HG02759 (cell line): ENCODE measurements around the gene WDFY4.

Experiments
- ATAC-seq: cut with Tn5 transposase; IDR thresholded peaks from one replicate; pipeline ENCODE4 v1.9.1; 2021; ENCODE audit warnings: mild to moderate bottlenecking, moderate library complexity; ENCODE audit not compliant: unreplicated experiment

Gene WDFY4

DNA sequence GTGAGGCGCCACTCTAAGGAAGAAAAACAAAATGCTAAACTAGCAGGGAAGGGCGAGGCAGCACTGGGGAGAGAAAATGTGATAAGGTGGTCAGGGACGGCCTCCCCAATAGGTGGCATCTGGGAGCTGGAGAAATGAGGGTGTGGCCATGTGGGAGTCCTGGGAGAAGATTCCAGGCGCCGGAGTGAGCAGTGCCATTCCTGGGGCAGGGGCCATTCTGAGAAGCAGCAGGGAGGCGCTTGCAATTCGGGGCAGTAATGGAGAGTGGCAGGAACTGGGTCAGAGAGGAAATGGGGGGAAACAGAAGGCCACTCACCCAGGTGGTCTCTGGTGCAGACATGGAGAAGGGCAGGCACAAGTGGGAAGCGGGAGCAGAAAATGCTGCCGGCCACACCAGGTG is 316.7 kb downstream of the WDFY4 start:
- ATAC-seq = no peak

DNA sequence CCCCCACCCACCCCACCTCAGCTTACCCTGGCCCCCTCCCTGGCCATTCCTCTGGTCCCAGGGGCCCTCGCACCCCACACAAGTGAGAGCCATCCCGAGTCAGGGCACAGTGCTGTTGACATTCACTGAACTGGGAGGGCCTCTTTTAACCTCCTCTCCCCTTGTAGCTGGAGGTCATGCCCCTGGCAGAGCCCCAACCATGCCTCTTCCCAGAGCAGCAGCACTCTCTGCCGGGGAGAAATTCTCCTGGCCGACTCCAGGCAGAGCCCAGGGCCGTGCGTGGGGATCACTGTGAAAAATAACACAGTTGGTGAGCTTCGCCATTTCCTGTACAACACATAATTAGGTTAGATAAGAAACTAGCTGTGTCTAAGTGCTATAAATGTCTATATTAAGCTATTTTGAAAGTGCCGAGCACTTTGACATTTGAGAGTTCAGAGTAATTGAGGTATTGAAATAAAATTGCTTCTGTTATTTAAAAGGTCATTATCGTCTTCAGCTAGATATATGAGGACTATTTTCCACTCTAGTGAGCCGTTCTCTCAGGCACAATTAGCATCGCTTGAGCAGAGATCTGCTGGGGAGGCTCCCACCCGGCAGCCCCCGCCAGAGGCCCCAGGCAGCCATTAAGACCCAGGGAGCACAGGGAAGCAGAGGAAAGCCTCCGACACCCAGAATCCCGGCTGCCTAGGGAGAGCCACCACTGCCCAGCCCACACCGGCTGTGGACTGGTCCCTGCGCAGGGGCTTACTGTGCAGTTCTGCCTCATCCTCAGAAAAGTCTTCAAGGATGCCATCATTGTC is 317.4 kb downstream of the WDFY4 start:
- no peak for ATAC-seq

DNA sequence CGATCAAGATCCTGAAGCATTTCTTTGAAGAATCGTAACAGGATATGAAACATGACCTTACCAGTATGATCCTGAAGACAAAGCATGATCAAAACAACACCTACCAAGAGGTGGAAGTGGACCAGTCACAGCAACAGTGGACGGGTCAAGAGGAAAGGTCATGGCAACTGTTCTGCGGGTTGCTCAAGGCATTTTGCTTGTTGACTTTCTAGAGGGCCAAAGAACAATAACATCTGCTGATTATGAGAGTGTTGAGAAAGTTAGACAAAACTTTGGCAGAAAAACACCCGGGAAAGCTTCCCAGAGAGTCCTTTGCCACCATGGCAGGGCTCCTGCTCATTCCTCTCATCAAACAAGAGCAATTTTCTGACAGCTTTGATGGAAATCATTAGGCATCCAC is 320.6 kb downstream of the WDFY4 start:
- no peak for ATAC-seq

DNA sequence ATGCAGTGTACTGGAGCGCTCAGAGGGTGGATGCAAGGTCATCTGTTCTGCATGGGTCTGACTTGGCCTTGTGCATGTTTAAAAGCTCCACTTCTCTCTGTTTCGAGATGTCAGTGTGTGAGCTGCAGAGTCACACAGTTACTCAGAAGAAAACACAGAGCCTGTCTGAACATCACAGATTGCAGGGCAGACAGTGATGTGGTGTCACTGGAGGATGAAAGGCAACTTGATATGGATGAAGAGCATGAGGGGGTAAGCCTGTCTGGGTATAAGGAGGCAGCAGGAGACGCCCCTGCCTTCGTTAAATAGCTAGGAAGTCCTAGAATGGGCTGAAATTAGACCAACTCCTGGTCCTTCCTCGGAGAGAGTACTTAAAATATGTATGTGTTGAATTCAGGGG is 322.5 kb downstream of the WDFY4 start:
- no peak for ATAC-seq

DNA sequence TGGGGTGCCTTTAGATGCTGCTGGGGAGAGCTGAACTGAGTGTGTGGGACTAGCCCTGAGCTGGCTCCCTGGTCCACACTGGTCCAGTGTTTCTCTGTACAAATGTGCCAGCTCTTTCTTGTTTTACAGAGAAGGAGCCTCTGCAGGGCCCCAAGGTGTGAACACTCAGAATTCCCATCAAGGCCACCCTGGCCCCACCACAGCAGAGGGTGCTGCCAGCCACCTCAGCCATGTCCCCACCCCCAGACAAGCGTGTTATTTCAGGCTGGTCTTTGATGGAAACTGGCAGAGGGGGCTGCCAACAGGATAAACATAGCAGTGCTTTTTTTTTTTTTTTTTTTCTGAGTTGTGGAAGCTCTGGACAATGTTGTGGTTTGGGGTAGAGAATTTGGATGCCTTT is 323.4 kb downstream of the WDFY4 start:
- no peak for ATAC-seq

DNA sequence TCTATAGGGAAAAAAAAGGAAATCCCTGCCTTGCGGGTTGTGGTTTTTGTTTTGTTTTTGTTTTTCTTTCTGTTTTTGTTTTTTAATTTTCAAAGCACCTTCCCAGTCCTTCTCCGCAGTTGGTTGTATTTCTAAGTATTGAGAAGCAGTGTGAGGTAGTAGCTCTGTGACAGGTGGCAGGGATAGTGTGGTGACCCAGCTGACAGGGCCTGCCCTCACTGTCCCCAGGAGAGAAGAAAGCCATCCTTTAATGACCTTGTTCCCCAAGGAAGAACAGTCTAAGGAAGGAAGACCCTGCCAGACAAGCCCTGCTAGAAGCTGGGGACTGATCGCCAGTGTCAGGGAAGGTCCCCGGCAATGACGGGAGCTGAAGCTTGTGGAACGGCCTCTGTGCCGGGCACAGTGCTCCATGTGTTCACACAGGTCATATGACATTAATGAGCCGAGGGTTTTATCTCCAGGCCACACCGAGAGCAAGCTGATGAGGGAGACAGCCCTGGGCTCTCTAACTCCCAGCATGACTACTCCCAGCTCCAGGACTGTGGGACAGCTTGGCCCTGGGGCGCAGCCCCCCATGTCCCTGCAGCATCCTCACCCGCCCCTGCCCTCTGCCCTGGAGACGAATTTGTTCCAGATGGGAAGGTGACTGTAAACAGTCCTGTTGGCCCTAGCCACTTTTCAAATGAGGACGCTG is 324.0 kb downstream of the WDFY4 start:
- no peak for ATAC-seq

DNA sequence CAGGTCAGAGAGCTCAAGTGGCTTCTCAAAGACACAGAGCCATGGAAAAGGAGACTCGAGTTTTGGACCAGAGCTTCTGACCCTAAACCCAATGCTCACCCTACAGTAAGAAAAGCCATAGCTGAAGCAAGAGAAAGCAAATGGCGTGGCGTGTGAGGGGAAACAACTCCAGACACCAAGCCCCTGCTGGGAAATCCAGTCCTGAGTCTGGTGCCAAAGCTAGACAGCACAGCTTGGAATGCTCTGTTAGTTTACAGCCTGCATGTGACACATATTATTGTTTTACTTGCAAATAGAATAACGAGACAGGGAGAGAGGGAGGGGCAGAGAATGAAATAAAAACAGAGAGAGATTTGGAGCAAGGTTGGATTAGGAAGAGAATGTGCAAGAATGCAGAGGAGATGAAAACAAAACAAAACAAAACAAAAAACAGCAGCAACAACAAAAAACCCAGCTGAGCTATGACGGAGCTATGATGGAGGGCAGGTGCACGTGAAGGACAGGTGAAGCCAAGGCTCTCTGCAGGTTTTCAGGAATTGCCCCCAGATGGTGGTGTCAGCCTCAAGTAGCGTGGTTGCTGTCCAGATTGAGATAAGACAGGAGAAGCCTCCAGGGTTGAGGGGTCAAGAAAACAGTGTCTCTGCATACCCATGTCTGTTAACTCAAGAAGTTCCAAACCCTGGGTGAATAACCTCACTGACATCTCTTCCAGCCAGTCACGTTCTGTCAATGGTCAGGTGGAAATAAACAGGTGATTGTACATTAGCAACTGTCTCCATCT is 324.7 kb downstream of the WDFY4 start:
- no peak for ATAC-seq

DNA sequence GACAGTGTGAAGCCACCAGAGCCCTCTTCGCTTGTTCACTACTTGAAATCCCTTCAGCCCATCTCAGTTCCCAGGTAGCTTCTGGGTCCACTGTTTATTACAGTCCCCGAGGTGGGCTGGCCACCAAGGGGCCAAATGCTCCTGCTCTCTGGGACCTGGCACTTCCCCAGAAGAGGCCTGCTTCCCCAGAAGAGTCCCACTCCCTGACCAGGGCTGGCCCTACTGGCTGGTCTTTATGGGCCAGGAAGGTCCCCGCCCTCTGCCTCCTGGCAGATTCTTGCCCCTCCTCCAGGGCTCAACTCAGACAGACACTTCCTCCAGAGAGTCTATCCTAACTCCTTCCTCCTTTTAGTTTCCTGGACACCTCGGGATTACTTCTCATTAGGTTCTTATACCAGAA is 325.6 kb downstream of the WDFY4 start:
- ATAC-seq = no peak

DNA sequence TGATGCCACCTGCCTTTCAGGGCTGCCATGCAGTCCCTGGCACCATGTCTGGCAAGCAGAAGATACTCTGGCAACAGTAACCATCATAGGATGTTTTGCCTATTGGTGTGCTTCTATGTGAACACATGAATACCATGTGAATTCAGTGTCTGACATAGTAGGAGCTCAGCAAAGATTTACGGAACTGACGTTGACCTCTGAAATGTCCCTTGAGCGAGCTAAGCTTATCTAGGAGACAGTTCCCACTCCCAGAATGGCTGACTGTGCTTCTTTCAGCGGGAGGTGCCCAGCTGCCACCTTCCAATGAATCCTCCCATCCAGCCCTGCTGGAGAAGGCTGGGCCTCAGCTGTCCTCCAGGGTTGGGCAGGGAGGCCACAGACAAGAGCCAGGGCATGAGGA is 326.2 kb downstream of the WDFY4 start:
- ATAC-seq = no peak

DNA sequence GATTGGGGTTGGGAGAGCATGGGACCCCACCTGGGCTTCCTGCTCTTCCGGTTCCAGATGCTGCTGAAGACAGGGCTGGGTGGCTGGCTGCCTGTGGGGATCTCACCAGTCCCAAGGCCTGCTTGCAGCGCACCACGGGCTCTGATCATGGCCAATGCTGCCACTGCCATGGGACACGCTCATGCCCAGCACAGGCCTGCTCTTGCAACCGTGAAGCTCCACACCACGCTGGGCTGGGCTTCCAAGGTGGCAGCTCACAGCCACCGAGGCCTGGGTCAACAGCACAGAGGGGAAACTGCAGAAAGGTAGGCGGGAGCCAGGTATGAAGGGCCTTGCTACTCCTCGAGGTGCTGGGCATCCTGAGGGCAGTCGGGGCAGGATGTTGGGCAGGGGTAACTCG is 327.1 kb downstream of the WDFY4 start:
- no peak for ATAC-seq

DNA sequence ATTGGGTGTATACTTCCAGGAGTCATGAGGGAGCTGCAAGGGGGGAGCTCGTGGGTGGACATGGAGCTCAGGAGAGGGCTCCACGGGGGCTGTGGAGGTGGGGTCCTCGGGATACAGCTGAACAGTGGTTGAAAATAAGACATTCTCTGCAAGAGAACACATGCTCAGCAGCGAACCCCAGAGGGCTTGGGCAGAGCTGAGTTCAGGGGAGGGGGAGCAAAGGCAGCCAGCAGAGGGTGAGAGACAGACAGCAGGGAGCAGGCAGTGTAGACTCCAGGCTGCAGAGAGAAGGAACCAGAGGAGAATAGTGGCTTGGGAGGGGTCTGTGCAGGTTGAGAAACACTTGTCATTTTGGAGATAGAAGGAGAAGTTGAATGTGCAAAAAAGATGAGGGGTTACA is 327.9 kb downstream of the WDFY4 start:
- ATAC-seq = no peak

DNA sequence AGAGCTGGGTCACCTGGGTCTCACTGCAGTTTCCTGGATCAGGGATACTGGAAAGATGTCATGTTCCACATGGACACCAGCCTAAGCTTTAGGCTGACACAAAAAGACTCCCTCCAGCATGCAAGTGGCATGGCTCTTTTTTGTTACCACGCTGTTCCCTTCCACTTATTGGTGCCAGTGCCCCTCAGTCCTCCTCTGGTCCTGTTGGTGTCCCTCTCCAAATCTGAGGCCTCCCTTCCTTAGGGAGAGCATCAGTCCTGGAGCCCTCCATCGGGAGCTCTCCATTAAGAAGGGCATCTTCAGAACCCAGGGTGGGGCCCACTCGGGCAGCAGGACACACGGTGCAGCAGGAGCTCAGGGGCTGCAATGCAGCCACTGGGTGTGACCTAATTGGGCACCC is 331.0 kb downstream of the WDFY4 start:
- ATAC-seq = no peak

DNA sequence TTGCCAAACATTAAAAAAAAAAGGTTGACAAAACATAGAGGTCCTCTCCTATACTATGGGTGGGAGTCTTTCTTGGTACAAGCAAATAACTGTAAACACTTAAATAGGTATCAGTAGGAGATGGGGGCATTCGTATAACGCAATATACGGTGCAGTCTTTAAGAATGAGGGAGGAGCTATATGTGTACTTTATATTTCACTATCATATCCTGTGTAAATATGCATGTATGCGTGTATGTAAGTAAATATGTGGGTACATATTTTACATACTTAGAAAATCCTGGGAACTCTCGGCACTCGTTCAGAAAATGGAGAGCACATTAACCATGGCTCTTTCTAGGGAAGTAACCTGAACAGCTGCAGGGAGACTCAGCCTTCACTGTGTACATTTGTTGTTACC is 337.0 kb downstream of the WDFY4 start:
- no peak for ATAC-seq

DNA sequence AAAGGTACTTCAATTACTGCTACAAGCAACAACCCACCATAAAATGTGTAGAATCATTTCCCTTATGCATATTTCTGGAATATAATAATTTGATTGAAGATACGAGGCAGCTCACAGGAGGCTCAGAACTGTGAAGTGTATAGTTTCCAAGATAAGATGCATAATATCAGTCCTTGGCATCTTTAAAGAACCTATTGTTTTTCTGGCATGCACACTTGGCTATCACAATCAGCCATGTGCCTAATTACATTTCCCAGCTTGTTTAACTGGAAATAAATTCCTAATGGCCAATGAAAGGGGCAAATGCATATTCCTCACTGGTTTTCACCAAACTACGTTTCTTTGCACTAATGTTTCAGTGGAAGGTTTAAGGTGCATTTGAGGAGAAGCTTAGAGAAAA is 338.4 kb downstream of the WDFY4 start:
- ATAC-seq = no peak

DNA sequence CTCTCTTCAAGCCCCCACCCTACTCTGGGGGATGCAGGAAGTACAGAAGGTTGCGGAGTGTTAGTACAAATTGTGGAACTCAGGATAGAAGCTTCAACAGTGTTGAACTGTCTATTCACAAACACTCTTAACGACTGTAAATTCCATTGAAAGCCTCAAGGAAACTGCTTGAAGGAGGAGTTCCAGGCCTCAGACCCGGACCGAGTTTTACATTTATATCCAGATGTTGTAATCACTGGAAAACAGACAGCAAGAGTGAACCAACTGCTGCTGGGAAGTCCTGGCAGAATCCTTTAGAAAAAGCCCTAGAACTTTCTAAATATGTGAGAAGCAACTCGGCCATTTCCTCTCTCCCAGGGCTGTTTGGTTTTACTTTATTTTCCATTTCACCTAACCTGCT is 339.1 kb downstream of the WDFY4 start:
- no peak for ATAC-seq

DNA sequence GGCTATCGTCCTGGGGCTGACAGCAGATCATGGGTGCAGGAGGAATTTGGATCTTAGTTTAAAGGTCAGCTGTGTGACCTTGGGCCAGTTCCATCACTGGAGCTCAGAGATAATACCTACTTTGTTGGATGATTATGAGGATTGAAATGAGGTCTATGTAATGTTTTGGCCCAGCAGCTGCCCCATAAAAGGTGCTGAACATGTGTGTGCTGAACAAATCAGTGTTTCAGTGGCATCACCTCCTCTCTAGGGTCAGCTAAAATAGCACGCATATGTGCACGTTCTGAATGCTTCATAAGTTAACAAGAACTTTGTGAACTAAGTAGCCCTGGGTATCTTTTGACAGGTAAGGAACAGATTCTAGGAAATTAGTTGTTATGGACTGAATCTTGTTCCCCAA is 339.8 kb downstream of the WDFY4 start:
- no peak for ATAC-seq

DNA sequence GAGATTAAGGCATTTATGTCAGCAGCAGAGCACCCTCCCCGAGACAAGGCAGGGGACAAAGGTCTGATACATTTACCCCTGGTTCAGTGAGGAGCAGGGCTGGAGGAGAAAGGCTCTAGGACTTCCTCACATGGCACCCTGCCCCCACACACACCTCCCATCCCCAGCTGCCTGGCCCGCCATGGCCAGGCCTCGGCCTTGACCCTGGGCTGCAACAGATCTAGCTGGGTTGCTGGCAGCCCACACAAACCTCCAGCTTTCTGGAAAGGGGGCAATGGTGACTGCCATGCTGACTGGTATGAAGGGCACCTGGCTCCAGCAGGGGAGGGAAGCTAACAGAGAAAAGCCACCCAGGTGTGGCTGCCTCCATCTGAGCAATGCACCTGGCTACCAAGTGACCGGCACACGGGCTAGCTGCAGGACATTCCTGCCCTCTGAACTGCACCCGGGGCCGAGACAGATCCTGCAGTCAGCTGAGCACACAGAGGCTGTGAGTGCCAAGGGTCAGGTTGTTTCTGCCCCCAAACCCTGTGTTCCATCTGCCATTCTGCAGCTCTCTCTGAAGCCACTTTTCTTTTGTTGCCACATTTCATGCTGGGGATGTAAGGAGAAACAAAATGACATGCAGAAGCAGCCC is 340.8 kb downstream of the WDFY4 start:
- no peak for ATAC-seq

DNA sequence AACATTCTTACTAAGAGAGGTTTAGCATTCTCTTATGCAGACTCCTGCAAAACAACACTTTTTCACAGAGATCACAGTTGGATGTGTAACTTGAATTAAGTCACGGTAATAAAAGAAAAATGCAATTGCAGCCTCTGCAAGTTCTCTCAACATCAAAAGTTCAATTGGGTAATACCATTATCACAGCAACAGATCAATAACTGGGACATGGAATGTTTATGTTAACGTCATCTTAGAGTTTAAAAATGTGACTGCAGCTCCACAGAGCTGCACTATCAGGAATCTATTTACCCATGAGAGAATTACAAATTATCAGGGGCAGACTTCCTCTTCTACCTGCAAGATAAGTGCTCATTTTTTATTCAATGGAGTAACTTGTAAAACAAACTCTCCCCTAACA is 344.0 kb downstream of the WDFY4 start:
- no peak for ATAC-seq

DNA sequence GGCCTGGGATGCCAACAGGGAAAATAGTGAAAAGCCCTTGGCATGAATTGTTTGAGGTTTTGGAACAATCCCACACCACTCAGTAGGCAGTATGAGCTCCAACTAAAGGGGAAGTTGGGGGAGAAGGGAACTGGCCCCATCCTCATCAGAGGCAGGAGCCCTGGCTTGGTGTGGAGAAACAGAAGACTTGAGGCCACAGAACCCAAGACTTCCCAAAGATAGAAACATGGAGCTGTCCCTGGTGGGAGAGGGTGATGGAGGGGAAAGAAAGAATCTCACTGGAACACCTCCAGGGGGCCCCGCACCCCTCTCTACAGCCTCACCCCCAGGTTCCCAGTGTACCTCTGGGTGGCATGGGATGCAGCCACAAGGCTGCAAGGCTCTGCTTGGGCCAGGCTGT is 345.0 kb downstream of the WDFY4 start:
- no peak for ATAC-seq
